H9 (cell line): ENCODE measurements around the gene OVCH2. TPM values are rescaled to one million over a fixed set of nuclear protein-coding genes. Genes with fewer than 3 reads are reported as not detected.

Experiments
- DNase-seq: peaks from one replicate; pipeline ENCODE4 v3.0.0-alpha.2; 2017
- H2AFZ ChIP-seq: one replicate; pipeline ENCODE4 v1.6.1; 2013; ENCODE audit warnings: mild to moderate bottlenecking, low read length, control low read depth, moderate library complexity
- H2AK5ac ChIP-seq: 2 replicates; pipeline ENCODE4 v1.6.1; 2013; ENCODE audit warnings: low read length, control low read depth, mixed read lengths; ENCODE audit not compliant: insufficient read length
- H2BK120ac ChIP-seq: one replicate; pipeline ENCODE4 v1.6.1; 2013; ENCODE audit warnings: low read depth, mild to moderate bottlenecking, low read length, control low read depth, inconsistent platforms; ENCODE audit not compliant: poor library complexity, severe bottlenecking
- H2BK12ac ChIP-seq: 2 replicates; pipeline ENCODE4 v1.6.1; 2013; ENCODE audit warnings: low read length, control low read depth, mixed read lengths, low read depth; ENCODE audit not compliant: insufficient read length
- H2BK15ac ChIP-seq: 2 replicates; pipeline ENCODE4 v1.6.1; 2013; ENCODE audit warnings: low read depth, low read length, control low read depth
- H2BK20ac ChIP-seq: one replicate; pipeline ENCODE4 v1.6.1; 2013; ENCODE audit warnings: low read depth, mild to moderate bottlenecking, low read length, control low read depth, inconsistent platforms; ENCODE audit not compliant: poor library complexity, severe bottlenecking
- H2BK5ac ChIP-seq: 2 replicates; pipeline ENCODE4 v1.6.1; 2013; ENCODE audit warnings: low read length, control low read depth, mixed read lengths; ENCODE audit not compliant: insufficient read length
- H3K14ac ChIP-seq: 2 replicates; pipeline ENCODE4 v1.6.1; 2013; ENCODE audit warnings: low read length, control low read depth; ENCODE audit not compliant: insufficient read depth
- H3K18ac ChIP-seq: 2 replicates; pipeline ENCODE4 v1.6.1; 2013; ENCODE audit warnings: low read depth, mild to moderate bottlenecking, mixed read lengths, low read length, control low read depth; ENCODE audit not compliant: insufficient read length
- H3K23ac ChIP-seq: 2 replicates; pipeline ENCODE4 v1.6.1; 2013; ENCODE audit warnings: low read length, control low read depth, mixed read lengths, low read depth; ENCODE audit not compliant: insufficient read length
- H3K23me2 ChIP-seq: 2 replicates; pipeline ENCODE4 v1.6.1; 2013; ENCODE audit warnings: low read depth, mild to moderate bottlenecking, mixed read lengths, low read length, control low read depth; ENCODE audit not compliant: insufficient read length, poor library complexity, severe bottlenecking
- H3K27ac ChIP-seq: 2 replicates; pipeline ENCODE4 v1.5.1; 2013; ENCODE audit warnings: low read length, control low read depth, mixed read lengths, low read depth; ENCODE audit not compliant: insufficient read length
- H3K27me3 ChIP-seq: 2 replicates; pipeline ENCODE4 v1.6.1; 2013; ENCODE audit warnings: low read length, control low read depth, inconsistent platforms; ENCODE audit not compliant: insufficient read depth
- H3K4ac ChIP-seq: 2 replicates; pipeline ENCODE4 v1.6.1; 2013; ENCODE audit warnings: low read depth, mild to moderate bottlenecking, control low read depth, inconsistent platforms, low read length, moderate library complexity
- H3K4me1 ChIP-seq: 2 replicates; pipeline ENCODE4 v1.6.1; 2013; ENCODE audit warnings: low read length, control low read depth, inconsistent platforms; ENCODE audit not compliant: insufficient read depth
- H3K4me2 ChIP-seq: 2 replicates; pipeline ENCODE4 v1.6.1; 2013; ENCODE audit warnings: low read length, control low read depth, mixed read lengths; ENCODE audit not compliant: insufficient read length, insufficient read depth
- H3K56ac ChIP-seq: 2 replicates; pipeline ENCODE4 v1.6.1; 2013; ENCODE audit warnings: low read depth, mild to moderate bottlenecking, mixed read lengths, low read length, control low read depth; ENCODE audit not compliant: insufficient read length
- H3K79me1 ChIP-seq: 2 replicates; pipeline ENCODE4 v1.6.1; 2013; ENCODE audit warnings: low read depth, mild to moderate bottlenecking, moderate library complexity, low read length, control low read depth, inconsistent platforms; ENCODE audit not compliant: insufficient read depth, poor library complexity, severe bottlenecking
- H3K79me2 ChIP-seq: 2 replicates; pipeline ENCODE4 v1.6.1; 2013; ENCODE audit warnings: low read length, control low read depth, inconsistent platforms; ENCODE audit not compliant: insufficient read depth
- H3K9ac ChIP-seq: 2 replicates; pipeline ENCODE4 v1.6.1; 2013; ENCODE audit warnings: low read length, control low read depth, mixed read lengths; ENCODE audit not compliant: insufficient read length; ENCODE audit errors: extremely low read depth
- H3K9me3 ChIP-seq: one replicate; pipeline ENCODE4 v1.6.1; 2013; ENCODE audit warnings: low read depth, low read length, inconsistent platforms; ENCODE audit not compliant: control insufficient read depth
- H3T11ph ChIP-seq: one replicate; pipeline ENCODE4 v1.6.1; 2013; ENCODE audit warnings: mild to moderate bottlenecking, low read length, control low read depth, inconsistent platforms
- H4K20me1 ChIP-seq: one replicate; pipeline ENCODE4 v1.6.1; 2013; ENCODE audit not compliant: control insufficient read depth, insufficient read length, insufficient read depth
- H4K5ac ChIP-seq: 2 replicates; pipeline ENCODE4 v1.6.1; 2013; ENCODE audit warnings: low read depth, mild to moderate bottlenecking, mixed read lengths, low read length, control low read depth; ENCODE audit not compliant: insufficient read length
- H4K8ac ChIP-seq: replicated peaks from 2 replicates; pipeline ENCODE4 v1.6.1; 2013; ENCODE audit warnings: low read length, control low read depth, mixed read lengths, low read depth; ENCODE audit not compliant: insufficient read length
- H4K91ac ChIP-seq: 2 replicates; pipeline ENCODE4 v1.6.1; 2013; ENCODE audit warnings: low read depth, mild to moderate bottlenecking, moderate library complexity, mixed read lengths, low read length, control low read depth; ENCODE audit not compliant: insufficient read length
- H3K27ac Mint-ChIP-seq, 3 experiments: 2 replicates in 2 of 3; 3 replicates in 1 of 3; pipeline ENCODE4 v1.8.0; 2020 to 2021; ENCODE audit warnings: mixed read lengths in 3 of 3, mild to moderate bottlenecking in 1 of 3, moderate library complexity in 1 of 3
- H3K27me3 Mint-ChIP-seq: 2 replicates; pipeline ENCODE4 v1.8.0; 2021; ENCODE audit warnings: low read depth, mild to moderate bottlenecking, moderate library complexity, mixed read lengths
- H3K36me3 Mint-ChIP-seq, 3 experiments: 2 replicates in 2 of 3; 3 replicates in 1 of 3; pipeline ENCODE4 v1.8.0; 2020 to 2021; ENCODE audit warnings: low read depth in 3 of 3, mixed read lengths in 3 of 3; ENCODE audit not compliant: insufficient read depth in 1 of 3
- H3K4me1 Mint-ChIP-seq, 2 experiments: 2 replicates each; pipeline ENCODE4 v1.8.0; 2020; ENCODE audit warnings: mixed read lengths in 2 of 2
- H3K4me3 Mint-ChIP-seq, 2 experiments: 2 replicates in 1 of 2; 3 replicates in 1 of 2; pipeline ENCODE4 v1.8.0; 2020 to 2021; ENCODE audit warnings: mild to moderate bottlenecking in 2 of 2, mixed read lengths in 2 of 2, moderate library complexity in 1 of 2
- H3K9me3 Mint-ChIP-seq, 2 experiments: 2 replicates in 1 of 2; 3 replicates in 1 of 2; pipeline ENCODE4 v1.8.0; 2020; ENCODE audit warnings: mild to moderate bottlenecking in 2 of 2, mixed read lengths in 2 of 2, moderate library complexity in 1 of 2
- WGBS: extraction: QIAGEN DNeasy Blood & Tissue Kit; methylation state at CpG from one replicate; pipeline ENCODE4 v1.1.7; 2013; ENCODE audit warnings: missing lambda C conversion rate, low lambda C conversion rate, mixed read lengths; ENCODE audit not compliant: insufficient read length; ENCODE audit errors: extremely low coverage; 5-methylcytosine and 5-hydroxymethylcytosine counted together
- total RNA-seq: library from RNA; stranded (reverse); gene quantifications from 2 replicates; pipeline ENCODE4 v1.2.1, GENCODE V29; 2021
- TF ChIP-seq, protein P1 (sequence below): fragments of 200-600 bp; sonication (generic); conservative IDR thresholded peaks from 3 replicates; pipeline ENCODE4 v1.8.0; 2021; ENCODE audit warnings: antibody characterized with exemption, mild to moderate bottlenecking

OVCH2 gene
- total RNA-seq, 1 experiment from 2014 or later: 0.46 TPM

DNA sequence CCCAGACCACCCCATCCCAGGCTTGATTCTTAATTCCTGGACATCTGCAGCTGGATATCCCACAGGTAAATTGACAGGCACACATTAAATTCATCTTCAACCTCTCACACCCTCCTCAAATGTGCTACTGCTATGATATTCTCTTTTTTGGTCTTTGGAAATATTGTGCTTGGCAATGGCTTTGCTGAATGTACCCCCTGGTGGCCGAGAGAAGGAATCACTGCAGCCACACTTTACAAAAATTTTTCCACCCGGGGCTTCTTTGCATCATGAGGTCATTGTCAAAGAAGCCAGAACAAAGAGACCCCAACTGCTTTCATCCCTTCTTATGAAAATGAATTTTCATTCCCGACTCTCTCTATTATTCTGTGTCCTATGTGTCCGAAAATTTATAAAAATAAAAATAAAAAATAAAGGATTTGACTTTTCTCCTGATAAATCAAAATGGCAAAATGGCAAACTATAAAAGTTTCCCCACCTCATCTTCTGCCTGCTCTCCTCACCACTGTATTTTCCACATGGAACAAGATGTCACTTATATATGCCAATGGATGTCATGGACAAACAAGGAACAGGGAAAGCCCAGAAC, 17.9 kb downstream of the OVCH2 start:
- H3T11ph ChIP-seq: no peak overlapping the region
- no peak overlapping the region for H2BK5ac ChIP-seq
- H3K56ac ChIP-seq: no peak overlapping the region
- no peak overlapping the region for H4K5ac ChIP-seq
- peaks cover 4% of the 10 kb centered on the region; the same call in 1 of the 2 replicates for H3K27me3 Mint-ChIP-seq
- H3K18ac ChIP-seq: no peak overlapping the region
- H3K9me3 Mint-ChIP-seq: no peaks in the 10 kb centered on the region
- H4K8ac ChIP-seq: no peak overlapping the region
- H3K27me3 ChIP-seq: no peaks in the 10 kb centered on the region; the same call in 1 of the 2 replicates
- no peaks in the 10 kb centered on the region for H3K79me1 ChIP-seq
- TF ChIP-seq, protein P1, sequence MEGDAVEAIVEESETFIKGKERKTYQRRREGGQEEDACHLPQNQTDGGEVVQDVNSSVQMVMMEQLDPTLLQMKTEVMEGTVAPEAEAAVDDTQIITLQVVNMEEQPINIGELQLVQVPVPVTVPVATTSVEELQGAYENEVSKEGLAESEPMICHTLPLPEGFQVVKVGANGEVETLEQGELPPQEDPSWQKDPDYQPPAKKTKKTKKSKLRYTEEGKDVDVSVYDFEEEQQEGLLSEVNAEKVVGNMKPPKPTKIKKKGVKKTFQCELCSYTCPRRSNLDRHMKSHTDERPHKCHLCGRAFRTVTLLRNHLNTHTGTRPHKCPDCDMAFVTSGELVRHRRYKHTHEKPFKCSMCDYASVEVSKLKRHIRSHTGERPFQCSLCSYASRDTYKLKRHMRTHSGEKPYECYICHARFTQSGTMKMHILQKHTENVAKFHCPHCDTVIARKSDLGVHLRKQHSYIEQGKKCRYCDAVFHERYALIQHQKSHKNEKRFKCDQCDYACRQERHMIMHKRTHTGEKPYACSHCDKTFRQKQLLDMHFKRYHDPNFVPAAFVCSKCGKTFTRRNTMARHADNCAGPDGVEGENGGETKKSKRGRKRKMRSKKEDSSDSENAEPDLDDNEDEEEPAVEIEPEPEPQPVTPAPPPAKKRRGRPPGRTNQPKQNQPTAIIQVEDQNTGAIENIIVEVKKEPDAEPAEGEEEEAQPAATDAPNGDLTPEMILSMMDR: peak; percentile 84
- H3K23ac ChIP-seq: no peak overlapping the region
- H3K9me3 ChIP-seq: no peaks in the 10 kb centered on the region
- no peaks in the 10 kb centered on the region for H3K23me2 ChIP-seq
- no peaks in the 10 kb centered on the region for H3K4me1 ChIP-seq
- no peak overlapping the region for H2BK15ac ChIP-seq
- peak overlapping the region; percentile 91 for H2AFZ ChIP-seq
- H2AK5ac ChIP-seq: no peak overlapping the region
- H3K27ac ChIP-seq: no peak overlapping the region
- WGBS: no CpG with 5 or more reads among the region's 4 CpGs
- H2BK20ac ChIP-seq: no peak overlapping the region
- peaks cover 31 to 34% of the 10 kb centered on the region in 2 experiments for H3K4me1 Mint-ChIP-seq
- no peak overlapping the region for H3K14ac ChIP-seq
- H2BK12ac ChIP-seq: no peak overlapping the region
- H4K91ac ChIP-seq: no peak overlapping the region
- peak overlapping the region in 2 of 3 experiments; percentile 2 to 79; a peak in 3 of 7 replicates for H3K27ac Mint-ChIP-seq
- no peak for DNase-seq
- H3K4ac ChIP-seq: no peak overlapping the region
- H4K20me1 ChIP-seq: no peaks in the 10 kb centered on the region
- no peak overlapping the region for H3K9ac ChIP-seq
- no peaks in the 10 kb centered on the region for H3K36me3 Mint-ChIP-seq
- H3K4me2 ChIP-seq: no peak overlapping the region
- no peak overlapping the region for H2BK120ac ChIP-seq
- no peaks in the 10 kb centered on the region for H3K79me2 ChIP-seq
- no peak overlapping the region for H3K4me3 Mint-ChIP-seq
